GM15510 (cell line): Measurements from ENCODE around the gene THRAP3.

Experiments used
- POLR2A ChIP-seq: IDR thresholded peaks from 3 replicates; pipeline ENCODE4 v1.6.1; 2011; ENCODE audit warnings: borderline replicate concordance; ENCODE audit not compliant: insufficient read length; ENCODE audit errors: extremely low read depth

The THRAP3 gene

GRCh38 chr1:36203027-36203553 lies 21.2 kb upstream of the THRAP3 start:
- no peak for TF ChIP-seq POLR2A

- no peak for TF ChIP-seq POLR2A
Measured at GRCh38 chr1:36203554-36204346, 20.5 kb upstream of the THRAP3 start.

GRCh38 chr1:36204347-36204909 lies 19.8 kb upstream of the THRAP3 start:
- TF ChIP-seq POLR2A = no peak

GRCh38 chr1:36206323-36206858 lies 17.9 kb upstream of the THRAP3 start:
- TF ChIP-seq POLR2A = no peak

GRCh38 chr1:36207339-36207738 lies 16.9 kb upstream of the THRAP3 start:
- TF ChIP-seq POLR2A = no peak

- no peak for TF ChIP-seq POLR2A
Measured at GRCh38 chr1:36208978-36209703, 15.1 kb upstream of the THRAP3 start.

GRCh38 chr1:36211307-36211706 lies 12.9 kb upstream of the THRAP3 start:
- TF ChIP-seq POLR2A = no peak

- TF ChIP-seq POLR2A = no peak
Measured at GRCh38 chr1:36211841-36212240, 12.4 kb upstream of the THRAP3 start.

- no peak for TF ChIP-seq POLR2A
Measured at GRCh38 chr1:36212782-36213181, 11.5 kb upstream of the THRAP3 start.

- no peak for TF ChIP-seq POLR2A
Measured at GRCh38 chr1:36217670-36218069, 6.6 kb upstream of the THRAP3 start.

- no peak for TF ChIP-seq POLR2A
Measured at GRCh38 chr1:36222481-36223380, 1.5 kb upstream of the THRAP3 start.

- no peak for TF ChIP-seq POLR2A
Measured at GRCh38 chr1:36223381-36223995, 755 bp upstream of the THRAP3 start.

GRCh38 chr1:36224537-36225282 lies 467 bp downstream of the THRAP3 start:
- no peak for TF ChIP-seq POLR2A
